ENCODE measurements around the gene KDM1A.

The KDM1A gene

DNA sequence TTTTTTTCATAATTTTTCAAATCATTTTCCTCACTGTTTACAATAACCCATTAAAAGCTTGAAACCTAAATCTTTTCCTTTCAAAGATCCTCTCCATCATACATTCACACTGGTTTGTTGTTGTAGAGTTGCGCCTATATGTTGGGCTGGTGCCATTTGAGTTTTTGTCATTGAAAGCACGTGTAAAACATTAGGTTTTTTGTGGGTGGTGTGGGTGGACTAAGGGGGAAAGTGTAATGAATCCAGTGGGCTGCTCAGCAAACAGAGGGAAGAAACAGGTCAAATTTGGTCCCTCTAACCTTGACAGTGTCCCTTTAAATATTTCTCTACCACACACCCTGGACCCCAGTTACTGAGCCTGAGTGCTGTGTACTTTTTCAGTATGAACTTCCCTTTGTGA, 46.8 kb downstream of the KDM1A start:
- DNase-seq (ENCODE audit: low read depth in 2 of 3, low spot score in 2 of 3), result no peak

DNA sequence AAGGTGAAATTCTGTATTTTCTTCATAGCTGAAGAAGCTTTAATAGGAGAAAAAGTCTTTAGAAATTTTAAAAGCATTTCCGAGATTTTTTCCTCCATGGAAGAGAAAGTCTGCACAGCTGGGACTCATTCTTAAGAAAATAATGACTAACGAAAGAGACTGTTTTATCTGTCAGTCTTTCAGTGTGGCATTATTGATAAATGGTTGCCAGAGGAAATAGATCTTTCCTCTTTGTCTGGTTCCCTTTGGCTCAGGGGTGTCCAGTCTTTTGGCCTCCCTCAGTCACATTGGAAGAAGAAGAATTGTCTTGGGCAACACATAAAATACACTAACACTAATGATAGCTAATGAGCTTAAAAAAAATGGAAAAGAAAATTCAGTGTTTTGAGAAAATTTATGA, 49.9 kb downstream of the KDM1A start:
- no peak for DNase-seq (ENCODE audit: low read depth in 2 of 3, low spot score in 2 of 3)

DNA sequence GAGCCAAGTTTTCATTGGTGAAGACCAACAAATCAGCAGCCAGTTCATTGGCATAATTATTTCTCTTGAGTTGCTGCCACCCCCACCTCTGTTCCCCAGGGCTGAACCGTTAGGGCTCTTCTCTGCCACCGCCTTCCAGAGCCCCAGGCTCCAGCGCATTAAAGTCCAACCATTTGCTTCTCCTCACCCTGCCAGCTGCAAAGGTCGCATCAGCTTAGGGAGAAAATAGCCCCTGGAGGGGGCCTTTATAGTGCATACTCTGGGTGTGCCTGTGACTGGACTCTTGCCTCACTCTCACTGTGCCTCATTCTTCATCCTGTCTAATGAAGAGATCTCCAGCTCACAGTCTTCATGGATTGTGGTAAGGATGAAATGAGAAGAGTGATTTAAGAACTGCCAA, 50.4 kb downstream of the KDM1A start:
- DNase-seq (ENCODE audit: low read depth in 2 of 3, low spot score in 2 of 3), result no peak

DNA sequence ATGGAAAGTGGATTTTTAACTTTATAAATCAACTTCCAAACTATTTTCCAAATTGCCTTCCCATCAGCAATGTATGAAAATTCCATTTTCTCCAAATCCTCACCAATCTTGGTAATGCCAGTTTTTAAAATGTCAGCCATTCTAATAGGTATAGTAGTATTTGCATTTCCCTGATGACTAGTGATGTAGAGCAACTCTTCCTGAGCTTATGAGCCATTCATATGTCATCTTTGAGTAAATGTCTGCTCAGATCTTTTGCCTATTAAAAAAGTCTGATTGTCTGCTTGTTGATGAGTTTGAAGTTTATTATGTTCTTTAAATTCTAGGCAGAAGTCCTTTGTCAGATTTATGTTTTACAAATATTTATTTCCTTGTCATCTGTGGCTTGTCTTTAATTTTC, 54.7 kb downstream of the KDM1A start:
- no peak for DNase-seq (ENCODE audit: low read depth in 2 of 3, low spot score in 2 of 3)

DNA sequence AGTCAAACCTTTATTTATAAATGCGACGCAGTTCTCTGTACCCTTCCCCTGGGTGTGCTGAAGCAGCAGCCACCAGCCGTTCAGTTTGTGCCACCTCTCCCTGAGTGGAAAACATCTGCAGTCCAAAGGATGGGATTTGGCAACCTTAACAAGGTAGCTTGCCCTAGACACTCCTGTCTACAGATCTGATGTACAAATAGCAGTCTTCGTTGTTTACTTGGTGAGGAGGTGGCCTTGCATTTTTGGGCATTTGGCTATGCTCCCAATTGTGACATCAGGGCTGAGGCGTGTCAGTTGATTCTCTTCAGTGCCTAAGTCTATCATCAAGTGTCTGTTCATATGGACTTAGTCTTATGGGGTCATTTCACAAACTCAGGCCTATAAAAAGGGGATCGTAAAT, 59.8 kb downstream of the KDM1A start:
- DNase-seq (ENCODE audit: low read depth in 2 of 3, low spot score in 2 of 3), result no peak

DNA sequence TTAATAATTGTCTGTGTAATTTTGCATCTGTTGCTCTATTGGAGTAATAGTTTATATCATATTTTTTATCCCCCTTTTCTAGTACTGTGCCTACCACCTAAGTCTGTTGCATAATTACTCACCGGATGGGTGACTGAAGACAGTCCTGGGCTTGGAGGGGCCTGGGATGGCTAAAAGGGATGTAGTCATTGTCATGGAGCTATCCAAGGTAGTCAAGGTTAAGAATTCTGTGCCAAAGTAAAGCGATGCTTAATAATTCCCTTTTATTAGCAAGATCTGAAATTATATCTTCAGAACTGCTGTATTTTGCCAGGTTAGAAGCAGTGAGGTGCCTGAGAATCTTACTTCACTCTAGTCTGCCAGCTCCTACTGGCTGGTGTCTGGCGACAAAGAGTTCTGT, 61.6 kb downstream of the KDM1A start:
- no peak for DNase-seq (ENCODE audit: low read depth in 2 of 3, low spot score in 2 of 3)

DNA sequence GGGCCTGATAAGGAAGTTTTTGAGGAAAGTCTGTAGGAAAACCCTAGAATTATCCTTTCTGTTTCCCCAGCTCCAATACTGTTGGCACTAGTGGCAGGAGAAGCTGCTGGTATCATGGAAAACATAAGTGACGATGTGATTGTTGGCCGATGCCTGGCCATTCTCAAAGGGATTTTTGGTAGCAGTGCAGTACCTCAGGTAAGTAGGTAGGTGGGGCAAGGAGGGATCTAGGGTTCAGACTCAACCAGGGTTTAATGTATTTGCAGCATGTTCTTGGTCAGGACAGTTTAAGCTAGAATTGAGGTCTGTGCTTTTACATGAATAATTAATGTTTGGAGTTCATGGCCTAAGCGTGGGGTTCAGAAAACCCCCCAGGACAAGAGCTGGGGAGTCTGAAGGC, 62.1 kb downstream of the KDM1A start:
- DNase-seq (ENCODE audit: low read depth in 2 of 3, low spot score in 2 of 3), result no peak

DNA sequence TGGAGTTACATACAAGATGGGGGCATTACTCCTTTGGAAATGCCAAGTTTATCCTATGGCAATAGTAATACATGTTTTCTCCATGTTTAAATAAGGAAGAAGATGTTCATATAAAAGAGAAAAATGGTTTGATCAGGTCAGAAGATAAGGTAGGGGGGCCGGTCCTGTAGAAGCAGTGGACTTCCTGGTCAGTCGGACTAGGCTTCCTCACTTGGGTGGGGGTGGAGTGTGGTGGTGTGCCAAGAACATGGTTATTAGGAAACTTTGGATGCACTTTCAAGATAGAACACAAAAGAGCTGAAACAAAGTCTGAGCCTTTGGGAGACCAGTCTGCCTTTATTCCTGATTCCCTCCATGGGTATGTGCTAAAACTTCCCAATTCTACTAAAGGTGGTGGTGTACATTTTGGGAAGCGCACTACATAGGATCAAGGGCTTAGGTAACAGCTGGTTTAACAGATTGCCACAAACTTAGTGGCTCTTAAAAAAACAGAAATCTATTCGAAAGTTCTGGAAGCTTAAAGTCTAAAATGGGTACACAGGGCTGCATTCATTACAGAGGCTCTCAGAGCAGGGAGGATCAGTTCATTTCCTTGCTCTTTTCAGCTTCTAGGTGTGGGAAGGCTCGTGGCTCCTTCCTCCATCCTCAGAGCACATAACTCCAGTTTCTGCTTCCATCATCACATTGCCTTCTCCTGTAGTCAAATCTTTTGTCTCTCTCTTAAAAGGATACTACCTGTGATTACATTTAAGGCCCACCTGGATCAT, 64.6 kb downstream of the KDM1A start:
- DNase-seq (ENCODE audit: low read depth in 2 of 3, low spot score in 2 of 3), result no peak

DNA sequence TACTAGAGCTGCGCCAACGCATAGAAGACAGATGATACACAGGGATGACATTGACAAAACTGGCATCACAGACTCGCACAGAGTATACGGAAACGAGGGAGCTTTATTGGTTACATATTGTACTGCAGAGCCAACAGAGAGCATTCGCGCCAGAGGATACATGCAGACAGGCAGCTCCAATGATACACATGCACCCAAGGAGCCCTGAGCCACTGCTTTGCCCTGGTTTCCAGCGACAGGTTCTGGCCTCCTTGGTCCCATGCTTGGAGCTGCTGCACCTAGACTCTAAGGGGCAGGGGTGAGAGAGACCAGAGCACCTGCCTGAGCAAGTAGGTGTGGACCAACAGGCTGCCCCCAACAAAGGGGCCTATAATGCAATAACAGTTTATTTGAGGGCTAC, 65.6 kb downstream of the KDM1A start:
- DNase-seq (ENCODE audit: low read depth in 2 of 3, low spot score in 2 of 3), result no peak

DNA sequence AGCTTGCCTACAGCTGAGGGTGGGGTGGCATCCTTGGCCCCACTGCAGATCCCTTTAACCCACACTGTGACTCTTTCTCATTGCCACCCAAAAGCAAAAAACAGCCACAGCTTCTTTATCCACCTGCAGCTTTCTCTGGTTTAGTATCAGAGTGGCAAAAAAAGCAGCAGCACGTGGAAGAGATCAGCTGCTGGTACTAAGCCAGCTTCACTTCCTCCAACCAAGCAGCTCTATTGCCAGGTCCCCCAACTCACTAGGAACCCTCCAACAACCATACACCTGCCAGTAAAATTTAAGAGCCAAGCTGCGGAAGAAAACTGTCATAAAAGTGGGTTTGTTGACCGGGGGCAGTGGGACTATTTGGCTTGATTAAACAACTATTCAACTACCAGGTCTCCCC, 66.4 kb downstream of the KDM1A start:
- no peak for DNase-seq (ENCODE audit: low read depth in 2 of 3, low spot score in 2 of 3)

DNA sequence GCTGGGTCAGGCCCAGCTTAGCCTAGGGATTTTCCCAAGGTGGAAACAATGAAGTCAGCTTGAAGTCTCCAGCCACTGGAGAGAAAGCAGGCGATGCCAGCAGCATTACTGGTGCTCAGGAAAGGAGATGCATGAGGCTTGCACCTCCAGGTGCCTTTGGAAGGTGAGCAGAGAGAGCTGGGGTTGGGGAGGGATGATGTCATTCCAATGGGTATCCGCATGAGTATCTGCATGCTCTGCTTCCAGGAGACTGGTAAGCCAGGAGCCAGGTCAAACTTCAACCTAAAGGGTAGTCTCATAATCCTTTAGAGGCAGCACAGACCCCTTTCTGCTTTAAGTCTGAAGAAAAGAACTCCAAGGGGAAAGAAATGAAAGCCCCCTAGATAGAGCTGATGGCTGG, 68.8 kb downstream of the KDM1A start:
- DNase-seq (ENCODE audit: low read depth in 2 of 3, low spot score in 2 of 3), result no peak

DNA sequence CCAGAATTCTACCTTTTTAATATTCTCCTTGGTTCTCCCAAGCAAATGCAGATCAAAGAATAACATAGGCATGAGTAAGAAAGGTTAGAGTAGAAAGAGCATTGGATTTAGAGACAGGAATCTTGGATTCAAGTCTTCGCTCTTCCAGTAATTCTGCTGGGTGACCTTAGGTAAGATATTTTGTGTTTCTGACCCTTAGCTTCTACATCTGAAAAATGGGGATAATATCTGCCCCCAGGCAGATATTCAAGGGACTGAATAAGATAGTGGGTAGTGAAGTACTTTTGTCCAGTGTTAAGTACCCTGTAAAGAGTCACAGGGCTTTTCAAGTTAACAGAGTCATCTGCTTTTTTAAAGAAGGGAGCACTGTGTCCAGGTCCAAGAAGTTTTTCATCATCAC, 70.8 kb downstream of the KDM1A start:
- no peak for DNase-seq (ENCODE audit: low read depth in 2 of 3, low spot score in 2 of 3)

DNA sequence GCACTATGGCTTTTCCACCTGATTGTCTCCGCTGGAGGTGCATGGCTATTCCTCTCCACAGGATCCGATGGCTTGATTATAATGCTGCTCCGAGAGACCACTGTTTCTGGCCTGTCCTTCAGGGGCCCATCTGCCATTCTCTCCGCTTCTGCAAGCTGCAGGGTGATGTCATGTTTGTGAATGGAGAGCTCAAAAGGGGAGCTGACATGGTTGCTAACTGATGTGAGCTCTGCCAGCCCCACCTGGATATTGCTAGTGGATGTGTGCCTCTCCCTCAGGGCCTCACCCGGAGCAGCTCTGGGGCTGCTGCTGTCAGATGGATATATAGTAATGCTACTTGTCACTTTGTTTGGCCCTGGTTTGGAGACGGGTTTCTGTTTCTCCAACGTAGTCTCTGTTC, 72.3 kb downstream of the KDM1A start:
- no peak for DNase-seq (ENCODE audit: low read depth in 2 of 3, low spot score in 2 of 3)

DNA sequence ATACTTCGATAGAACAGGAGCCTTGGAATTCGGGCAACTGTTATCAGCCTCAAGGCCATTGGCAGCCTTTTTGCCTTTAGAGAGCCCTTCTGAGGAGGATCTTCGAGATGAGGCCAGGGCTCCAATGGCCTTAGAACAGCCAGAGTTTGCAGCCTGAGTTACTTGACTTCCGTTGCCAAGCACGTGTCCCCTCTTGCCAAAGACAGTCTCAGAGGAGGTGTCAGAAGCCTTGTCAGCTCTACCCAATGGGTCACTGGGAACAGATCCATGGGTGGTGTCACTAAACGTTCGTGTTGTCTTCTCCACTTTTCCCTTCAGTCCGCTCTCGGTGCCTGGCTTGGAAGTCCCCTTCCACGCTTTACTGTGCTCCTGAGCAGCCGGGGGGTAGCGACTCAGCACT, 73.2 kb downstream of the KDM1A start:
- DNase-seq (ENCODE audit: low read depth in 2 of 3, low spot score in 2 of 3), result no peak

DNA sequence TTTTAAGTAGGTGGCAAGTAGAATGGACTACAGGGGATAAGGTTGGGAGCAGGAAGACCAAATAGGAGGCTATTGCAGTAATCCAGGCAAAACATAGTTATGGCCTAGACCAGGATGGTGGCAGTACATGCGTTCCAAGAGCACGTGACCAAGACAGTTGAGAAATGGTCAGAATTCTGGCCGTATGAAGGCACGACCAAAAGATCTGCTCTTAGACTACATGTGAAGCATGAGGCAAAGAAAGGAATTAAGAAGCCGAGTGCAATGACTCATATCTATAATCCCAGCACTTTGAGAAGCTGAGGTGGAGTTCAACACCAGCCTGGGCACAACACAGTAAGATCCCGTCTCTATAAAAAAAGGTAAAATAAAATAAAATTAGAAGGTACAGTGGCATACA, 78.0 kb downstream of the KDM1A start:
- DNase-seq (ENCODE audit: low read depth in 2 of 3, low spot score in 2 of 3), result no peak

DNA sequence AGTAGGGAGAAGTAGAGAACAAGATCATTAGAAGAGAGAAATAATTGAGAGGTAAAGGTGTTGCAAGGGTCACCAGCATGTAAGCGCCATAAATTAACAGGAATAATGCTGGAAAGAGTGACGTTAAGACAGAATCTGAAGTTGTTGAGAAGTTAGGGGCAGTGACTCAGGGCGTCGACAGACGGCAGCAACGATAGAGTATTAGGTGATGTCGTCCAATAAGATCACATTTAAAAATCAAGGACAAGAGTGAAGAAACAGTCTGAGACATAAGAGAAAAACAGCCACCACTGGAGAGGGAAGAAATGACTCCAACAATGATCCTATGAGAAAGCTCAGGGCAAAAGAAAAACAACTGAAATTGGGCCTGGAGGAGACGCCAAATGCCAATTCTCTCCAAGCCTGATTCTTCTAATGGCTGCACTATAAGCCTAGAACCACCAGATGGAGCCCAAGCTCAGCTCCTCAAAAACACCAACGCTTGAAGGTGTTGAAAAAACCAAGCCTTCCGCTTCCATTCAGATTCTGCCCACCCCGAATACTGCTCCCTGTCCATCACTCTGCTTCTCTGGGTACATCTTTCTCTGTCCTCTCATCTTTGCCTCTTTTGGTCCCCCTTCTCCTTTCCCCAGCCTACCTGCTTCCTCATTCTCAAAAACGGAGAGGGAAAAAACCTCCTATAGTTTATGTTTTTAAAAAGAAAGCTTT, 79.3 kb downstream of the KDM1A start:
- peak in 2 of 3 experiments; percentile 9 to 27 for DNase-seq (ENCODE audit: low read depth in 2 of 3, low spot score in 2 of 3)

DNA sequence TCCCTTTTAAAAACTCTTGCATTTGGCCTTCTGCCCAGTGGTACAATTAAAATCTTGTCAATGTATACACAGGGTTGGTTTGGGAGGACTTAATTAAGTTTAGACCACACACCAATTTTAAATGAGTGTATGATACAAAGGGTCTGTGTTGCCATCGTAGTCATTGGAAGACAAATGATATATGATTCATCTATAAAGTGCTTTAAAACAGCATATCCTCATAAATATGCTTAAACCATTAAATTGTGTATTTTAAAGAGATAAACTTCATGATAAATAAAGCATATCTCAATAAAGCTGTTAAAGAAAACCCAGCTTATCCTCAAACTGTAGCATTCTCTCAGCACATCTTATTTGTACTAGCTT, 79.9 kb downstream of the KDM1A start:
- DNase-seq (ENCODE audit: low read depth in 2 of 3, low spot score in 2 of 3), result no peak

DNA sequence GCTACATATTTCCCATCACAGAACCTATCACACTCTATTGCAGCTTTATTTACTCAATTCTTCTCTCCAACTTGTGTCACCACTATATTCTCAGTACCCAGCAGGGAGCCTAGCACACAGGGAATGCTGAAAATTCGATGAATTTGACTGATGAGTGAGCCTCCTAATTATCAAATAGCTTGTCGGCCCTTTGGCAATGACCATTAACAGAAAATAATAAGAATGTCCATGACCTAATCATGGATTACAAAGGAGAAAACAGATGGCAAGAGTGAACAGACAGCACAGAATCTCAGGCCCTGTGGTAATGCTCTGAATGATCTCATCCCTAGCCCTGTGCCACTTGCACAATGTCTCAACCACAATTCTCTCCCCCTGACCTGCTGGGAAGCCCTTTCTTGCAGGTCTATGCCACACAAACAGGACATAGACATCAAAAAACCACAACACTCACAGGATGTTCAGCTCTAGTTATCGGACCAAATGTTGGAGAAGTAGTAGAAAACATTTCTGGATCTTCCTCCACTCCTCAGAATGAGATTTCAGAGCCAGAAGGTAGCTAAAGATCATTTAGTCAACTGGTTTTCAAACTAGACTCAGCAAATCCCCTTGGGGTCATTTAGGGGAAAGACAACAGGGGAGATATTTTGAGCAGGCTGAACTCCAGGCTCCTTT, 80.9 kb downstream of the KDM1A start:
- peak in 1 of 3 experiments; percentile 9 for DNase-seq (ENCODE audit: low read depth in 2 of 3, low spot score in 2 of 3)

DNA sequence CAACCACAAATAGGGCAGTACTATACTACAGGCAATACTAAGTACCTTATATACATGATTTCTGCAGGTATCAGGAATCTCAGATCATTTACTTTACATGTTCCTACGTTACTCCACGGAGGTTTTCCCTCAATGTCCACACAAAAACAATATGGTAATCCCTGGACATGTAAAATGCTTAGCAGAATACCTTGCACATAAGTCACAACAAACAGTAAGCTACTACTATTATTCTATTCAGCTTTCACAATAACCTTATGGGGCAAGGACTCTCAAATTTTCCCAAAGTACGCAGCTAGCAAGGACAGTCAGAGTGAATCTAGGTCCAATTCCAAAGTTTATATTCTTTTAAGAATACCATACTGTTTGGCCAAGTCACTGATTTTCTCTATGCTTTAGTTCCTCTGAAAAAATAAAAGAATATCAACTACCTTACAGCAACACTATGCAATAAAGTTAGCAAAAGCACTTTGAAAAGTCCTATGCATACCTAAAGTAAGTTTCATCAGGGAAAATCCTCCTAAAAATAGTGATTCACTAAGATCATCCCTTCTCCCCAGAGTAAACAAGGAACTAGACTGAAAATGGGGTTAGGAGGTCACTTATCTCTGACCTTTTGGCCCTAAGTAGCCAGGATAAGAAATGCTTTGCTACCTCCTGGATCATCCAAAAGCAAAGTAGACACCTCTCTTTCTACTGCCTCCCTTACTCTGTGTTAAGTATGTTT, 82.0 kb downstream of the KDM1A start:
- DNase-seq (ENCODE audit: low read depth in 2 of 3, low spot score in 2 of 3), result no peak

DNA sequence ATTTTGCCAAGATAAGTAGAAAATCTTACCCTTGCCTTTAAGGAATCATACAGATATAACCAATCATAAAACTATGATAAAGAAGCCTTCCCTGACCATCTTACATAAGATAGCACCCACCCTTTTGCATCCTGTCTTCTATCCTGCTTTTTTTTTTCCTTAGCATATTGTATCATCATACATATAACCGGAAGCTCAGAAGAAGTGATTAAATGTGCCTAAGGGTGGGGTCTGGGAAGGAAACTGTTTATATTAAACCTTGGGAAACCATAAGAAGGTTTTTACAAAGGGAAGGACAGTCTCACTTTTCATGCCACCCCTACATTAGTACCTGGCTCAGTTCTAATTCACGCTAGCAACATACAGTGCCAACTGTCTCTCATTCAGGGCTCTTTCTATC, 82.6 kb downstream of the KDM1A start:
- no peak for DNase-seq (ENCODE audit: low read depth in 2 of 3, low spot score in 2 of 3)

DNA sequence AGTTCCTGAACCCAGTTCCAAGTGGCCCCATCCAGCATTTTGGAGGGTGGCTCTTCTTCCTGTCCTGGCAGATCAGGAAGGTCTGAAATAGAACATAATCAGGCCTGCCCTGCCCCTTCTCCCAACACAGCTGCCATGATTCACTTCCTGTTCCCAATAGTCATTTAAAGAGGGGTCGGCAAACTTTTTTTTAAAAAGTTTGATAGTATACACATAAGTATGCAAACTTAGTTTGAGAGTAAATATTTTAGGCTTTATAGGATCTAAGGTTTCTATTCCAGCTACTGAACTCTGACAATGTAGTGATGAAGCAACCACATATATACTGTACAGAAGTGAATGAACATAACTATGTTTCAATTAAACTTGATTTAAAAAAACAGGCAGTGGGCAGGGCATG, 83.0 kb downstream of the KDM1A start:
- DNase-seq (ENCODE audit: low read depth in 2 of 3, low spot score in 2 of 3), result no peak

Measured in activated CD8-positive, alpha-beta memory T cell treated with anti-CD3 and anti-CD28 coated beads for 48 hours (primary cell).